NOMO-1 (cell line): ENCODE results near the gene TEX2.
"Not testable (repeated sequence)": the region's sequence is repeated elsewhere in the genome, so short reads cannot be mapped to it uniquely, and the experiment has no call there.

Experiments
- DNase-seq, 2 experiments: peaks; one replicate each; lab custom pipeline; 2025; ENCODE audit not compliant: unreplicated experiment in 2 of 2; lab: John Stamatoyannopoulos, UW

TEX2 gene

DNA sequence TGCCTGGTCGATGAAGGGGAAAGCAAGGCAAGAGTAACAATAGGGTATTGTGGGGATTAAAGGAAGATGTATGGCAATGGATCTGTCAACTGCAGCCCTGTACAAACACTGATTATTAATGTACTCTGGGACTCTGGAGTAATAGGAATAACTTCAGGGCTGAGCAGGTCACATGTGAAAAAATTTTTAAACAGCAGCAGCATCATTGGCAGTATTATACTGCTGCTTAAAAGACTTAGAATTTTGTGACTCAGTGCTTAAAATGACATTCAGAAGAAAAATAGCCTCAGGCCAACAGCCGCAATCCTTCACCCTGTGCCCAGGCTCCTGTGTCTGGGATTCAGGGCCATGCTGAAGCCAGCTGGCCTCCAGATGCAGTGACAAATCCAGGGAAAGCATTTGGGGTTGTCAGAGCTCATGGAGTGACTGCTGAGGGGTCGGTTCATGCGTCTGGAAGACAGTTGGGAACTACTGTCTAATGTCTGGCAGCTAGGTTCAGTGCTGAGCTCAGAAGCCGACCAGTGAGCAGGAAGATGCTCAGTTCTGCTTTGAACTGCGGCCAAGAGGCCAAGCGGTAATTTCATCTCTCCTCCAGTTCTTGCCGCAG, 22.2 kb downstream of the TEX2 start:
- DNase-seq: no peak

- no peak for DNase-seq
Observed at GRCh38 chr17:64240261-64240740, 22.8 kb downstream of the TEX2 start.

- not testable (repeated sequence) for DNase-seq
Observed at GRCh38 chr17:64238449-64238848, 24.6 kb downstream of the TEX2 start.

DNA sequence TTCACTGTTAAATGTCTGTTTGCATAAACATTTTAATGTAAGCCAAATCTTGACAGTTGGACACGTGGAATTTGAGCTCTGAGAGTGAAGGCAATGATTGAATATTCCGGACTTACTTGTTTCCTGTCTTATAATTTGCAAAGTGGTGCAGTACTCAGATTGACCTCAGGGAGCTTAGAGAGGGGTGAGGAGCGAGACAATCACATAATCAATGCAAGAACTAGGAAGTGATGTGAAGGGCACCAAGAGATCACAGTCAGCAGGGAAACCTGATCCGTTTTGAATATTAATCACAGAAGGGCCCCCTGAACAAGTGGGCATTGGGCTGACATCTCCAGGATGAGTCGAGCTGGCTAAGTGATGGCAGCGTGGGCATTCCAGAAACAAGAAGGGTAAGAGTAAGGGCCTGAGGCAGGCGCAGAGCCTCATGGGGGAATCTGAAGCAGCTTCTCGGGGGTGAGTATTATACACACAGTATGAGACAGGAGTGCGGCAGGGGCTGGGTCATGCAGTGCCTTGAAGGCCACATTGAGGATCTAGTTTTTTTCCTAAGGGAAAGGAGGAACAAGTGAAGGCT, 26.1 kb downstream of the TEX2 start:
- no peak for DNase-seq

DNA sequence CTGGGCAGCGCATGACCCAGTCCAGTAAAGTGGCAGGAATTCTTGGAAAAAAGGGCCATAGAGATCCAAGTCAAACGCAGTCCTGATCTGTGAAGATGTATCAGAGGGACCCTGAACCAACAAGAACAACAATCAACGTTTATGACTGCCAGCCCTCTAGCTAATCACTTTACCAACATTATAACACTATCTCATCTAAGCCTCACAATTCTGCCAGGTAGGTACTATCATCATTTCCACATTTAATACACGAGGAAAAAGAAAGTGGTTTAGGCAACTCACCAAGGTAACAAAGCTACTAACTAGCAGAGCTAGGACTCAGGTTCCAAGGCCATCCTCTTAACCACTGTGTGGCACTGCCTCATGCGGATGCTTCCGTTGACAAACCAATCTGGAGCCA, 28.1 kb downstream of the TEX2 start:
- DNase-seq: no peak

DNA sequence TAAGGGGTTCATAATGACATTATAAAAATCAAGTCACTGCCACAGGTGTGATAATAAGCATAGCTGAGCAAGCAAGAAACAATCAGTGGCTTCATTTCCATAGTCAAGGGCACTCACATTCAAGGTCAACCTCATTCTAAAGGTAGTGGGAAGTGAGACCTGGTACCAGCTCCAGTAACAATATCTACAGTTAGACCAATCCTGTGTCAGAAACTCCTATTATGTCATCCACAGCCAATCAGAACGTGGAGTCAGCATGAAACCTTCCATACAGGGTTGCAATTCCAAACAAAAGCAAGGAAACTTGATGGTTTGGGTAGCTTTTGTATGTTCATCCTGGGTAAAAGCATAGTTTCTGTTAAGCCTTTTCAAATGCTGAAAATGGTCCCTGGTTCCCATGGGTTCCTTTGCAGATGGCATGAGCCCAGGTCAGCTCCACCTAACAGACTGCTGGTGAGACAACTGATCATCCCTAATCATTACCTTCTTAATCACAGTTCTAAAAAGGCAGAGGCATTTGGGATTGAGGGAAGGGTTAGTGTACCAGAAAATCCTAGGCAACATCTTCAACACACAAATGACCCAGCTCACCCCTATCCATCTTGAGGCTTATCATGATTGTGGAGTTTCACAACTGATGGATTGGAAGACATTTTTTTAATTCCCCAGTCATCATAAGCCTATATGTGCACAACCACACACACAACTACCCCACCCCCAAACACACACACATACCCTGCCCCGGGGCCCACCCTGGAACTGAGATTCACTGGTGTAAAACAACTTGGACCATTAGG, 30.4 kb downstream of the TEX2 start:
- DNase-seq: no peak

GRCh38 chr17:64231567-64232141, 31.4 kb downstream of the TEX2 start:
- DNase-seq: no peak

DNA sequence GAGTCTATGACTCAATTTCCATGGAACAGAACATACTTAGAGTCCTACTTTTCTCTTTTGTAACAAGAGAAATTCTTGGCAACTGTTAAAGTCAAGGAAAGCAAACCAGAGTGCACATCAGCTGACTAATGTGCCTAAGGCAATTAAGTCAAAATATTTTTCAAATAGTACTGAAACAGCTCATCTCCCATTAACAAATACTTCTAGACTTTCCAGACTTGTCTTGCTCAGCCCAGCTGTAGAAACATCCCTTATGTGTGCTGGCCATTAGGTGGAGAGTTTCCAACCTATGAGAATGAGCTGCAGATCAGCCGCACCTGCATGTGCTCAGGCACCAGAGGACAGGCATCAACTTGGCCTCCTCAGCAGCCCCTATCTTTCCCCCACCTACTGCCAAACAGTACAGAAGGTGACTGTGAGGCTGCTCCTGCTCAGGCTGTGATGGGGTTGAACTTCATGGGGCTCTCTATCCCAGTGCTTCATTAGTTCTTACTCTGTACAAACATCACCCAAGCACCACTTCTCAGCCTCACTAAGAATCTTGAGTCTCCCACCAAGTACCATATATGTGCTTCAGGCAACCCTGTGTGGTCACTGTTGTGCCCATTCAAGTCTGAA, 32.2 kb downstream of the TEX2 start:
- DNase-seq: no peak

- no peak for DNase-seq
Observed at GRCh38 chr17:64229815-64230728, 33.0 kb downstream of the TEX2 start.

GRCh38 chr17:64226132-64226531, 36.9 kb downstream of the TEX2 start:
- DNase-seq: no peak

GRCh38 chr17:64225410-64225809, 37.6 kb downstream of the TEX2 start:
- DNase-seq: no peak

GRCh38 chr17:64223931-64224629, 39.0 kb downstream of the TEX2 start:
- DNase-seq: no peak

- no peak for DNase-seq
Observed at GRCh38 chr17:64223283-64223682, 39.8 kb downstream of the TEX2 start.

DNA sequence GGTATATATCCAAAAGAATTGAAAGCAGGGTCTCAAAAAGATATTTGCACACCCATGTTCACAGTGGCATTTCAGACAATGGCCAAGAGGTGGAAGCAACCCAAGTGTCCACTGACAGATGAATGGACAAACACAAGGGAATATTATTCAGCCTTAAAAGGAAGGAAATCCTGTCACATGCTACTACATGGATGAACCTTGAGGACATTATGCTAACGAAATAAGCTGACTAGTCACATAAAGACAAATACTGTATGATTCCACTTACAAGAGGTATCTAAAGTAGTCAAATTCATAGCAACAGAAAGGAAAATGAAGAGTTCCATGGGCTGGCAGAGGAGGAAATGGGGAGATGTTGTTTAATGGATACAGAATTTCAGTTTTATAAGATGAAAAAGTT, 41.4 kb downstream of the TEX2 start:
- DNase-seq: no peak

DNA sequence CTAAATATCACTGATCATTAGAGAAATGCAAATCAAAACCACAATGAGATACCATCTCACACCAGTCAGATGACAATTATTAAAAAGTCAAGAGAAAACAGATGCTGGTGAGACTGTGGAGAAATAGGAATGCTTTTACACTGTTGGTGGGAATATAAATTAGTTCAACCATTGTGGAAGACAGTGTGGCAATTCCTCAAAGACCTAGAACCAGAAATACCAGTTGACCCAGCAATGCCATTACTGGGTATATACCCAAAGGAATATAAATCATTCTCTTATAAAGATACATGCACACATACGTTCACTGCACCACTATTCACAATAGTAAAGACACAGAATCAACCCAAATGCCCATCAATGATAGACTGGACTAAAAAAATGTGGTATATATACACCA, 42.5 kb downstream of the TEX2 start:
- not testable (repeated sequence) for DNase-seq

DNA sequence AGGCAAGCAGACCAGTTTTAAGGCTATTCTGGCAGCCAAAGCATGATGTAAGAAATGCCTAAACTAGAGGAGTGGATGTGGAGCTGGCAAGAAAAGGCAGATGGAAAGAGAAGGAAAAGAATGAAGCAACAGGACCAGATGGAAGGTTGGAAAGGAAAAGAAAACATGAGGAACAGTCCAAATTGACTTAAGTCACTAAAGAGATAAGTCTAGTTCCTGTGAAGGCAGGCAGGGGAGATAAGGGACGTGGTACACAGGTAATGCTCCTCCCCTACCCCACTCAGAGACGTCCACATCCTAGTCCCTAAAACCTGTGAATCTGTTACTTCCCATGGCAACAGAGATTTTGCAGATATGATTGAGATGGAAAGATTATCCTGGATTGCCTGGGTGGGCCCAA, 43.5 kb downstream of the TEX2 start:
- no peak for DNase-seq

- peak; percentile 71 to 85 for DNase-seq
Observed at GRCh38 chr17:64218066-64218465, 45.0 kb downstream of the TEX2 start.

- DNase-seq: no peak
Observed at GRCh38 chr17:64217249-64217691, 45.8 kb downstream of the TEX2 start.
